Hepatic stellate cell (primary cell): ENCODE data around the gene TFCP2L1.

ENCODE experiments used
- DNase-seq: peaks from one replicate; pipeline ENCODE4 v3.0.0; 2011; ENCODE audit warnings: low spot score

Gene TFCP2L1

GRCh38 chr2:121196132-121196848, 88.7 kb downstream of the TFCP2L1 start:
- DNase-seq: no peak

- no peak for DNase-seq
These were observed 90.0 kb downstream of the TFCP2L1 start for GRCh38 chr2:121195036-121195435.

- no peak for DNase-seq
These were observed 90.4 kb downstream of the TFCP2L1 start for GRCh38 chr2:121194626-121195025.

- DNase-seq: no peak
These were observed 91.8 kb downstream of the TFCP2L1 start for GRCh38 chr2:121193185-121193584.

DNA sequence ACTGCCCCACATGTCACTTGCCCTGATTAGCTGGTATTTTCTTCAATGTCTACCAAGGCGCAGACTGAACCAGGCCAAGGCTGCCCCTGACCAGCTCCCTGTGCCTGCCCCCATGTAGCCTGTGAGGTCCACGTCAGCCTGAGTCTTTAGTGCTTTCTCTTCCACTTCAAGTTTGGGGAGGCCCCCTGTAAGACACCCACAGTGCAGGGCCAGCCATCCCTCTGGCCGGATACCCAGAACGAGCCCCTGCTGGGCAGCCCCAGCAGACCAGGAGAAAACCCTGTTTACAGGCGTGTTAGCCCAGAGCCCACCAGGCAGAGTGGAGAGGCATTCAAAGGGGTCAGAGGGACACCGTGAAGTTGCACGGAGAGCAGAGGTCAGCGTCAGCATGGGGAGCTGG, 92.4 kb downstream of the TFCP2L1 start:
- DNase-seq: no peak

DNA sequence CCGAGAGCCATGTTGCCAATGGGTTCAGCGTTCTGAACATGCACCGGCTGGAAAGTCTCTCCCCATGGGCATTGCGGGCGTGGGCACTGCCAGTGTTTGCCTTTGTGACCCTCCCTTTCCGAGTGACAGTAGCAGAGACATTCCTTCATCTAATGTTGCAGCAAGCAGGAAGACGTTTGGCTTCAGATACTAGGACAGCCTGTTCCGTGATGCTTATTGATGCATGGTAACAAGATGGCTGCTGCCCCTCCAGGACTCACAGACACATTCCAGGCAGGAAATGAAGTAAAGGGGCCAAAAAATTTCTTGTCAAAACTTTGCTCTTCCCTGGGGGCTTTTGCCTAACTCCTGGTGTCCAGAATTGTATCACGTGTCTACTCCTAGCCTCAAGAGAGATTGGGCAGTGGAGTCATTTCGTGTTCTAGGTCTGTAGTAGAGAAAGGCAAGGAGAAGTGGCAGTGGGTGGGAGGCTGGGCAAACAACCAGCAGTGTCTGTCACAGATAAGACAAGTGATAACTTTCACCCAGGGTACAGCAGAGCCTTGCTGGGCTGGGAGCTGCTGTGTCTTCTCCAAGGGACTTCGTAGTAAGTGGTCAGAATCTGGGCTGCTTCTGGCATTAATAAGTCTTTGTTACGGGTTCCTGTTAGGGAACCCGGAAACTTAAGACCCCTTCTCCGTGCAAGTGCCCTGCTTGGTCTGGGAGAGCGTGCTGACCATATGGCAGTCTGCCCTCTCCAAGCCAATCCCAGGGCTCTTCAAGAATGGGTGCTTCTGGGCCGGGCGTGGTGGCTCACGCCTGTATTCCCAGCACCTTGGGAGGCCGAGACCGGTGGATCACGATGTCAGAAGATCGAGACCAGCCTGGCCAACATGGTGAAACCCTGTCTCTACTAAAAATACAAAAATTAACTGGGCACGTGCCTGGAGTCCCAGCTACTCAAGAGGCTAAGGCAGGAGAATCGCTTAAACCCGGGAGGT, 93.5 kb downstream of the TFCP2L1 start:
- no peak for DNase-seq

GRCh38 chr2:121189661-121190381, 95.2 kb downstream of the TFCP2L1 start:
- DNase-seq: no peak

DNA sequence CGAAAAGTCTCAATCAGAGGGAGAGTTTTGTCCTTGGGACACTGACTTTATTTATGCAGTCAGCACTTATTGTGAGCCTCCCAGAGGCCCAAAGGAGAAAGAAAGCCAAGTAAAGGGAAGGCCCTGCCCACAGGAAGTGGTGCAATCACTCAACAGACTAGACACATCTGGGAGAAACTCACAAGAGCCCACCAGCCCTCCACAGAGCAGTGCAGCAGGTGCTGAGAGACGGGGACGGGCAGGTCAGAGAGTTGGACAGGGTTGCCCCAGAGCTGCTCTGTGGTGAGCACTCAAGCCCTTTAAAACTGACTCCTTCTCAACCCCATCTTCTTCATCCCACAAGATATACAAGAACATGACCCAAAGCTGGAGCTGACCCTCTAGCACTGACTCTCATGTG, 96.0 kb downstream of the TFCP2L1 start:
- DNase-seq: no peak

GRCh38 chr2:121187982-121188411, 97.0 kb downstream of the TFCP2L1 start:
- DNase-seq: no peak

- DNase-seq: no peak
These were observed 97.5 kb downstream of the TFCP2L1 start for GRCh38 chr2:121187351-121187981.

DNA sequence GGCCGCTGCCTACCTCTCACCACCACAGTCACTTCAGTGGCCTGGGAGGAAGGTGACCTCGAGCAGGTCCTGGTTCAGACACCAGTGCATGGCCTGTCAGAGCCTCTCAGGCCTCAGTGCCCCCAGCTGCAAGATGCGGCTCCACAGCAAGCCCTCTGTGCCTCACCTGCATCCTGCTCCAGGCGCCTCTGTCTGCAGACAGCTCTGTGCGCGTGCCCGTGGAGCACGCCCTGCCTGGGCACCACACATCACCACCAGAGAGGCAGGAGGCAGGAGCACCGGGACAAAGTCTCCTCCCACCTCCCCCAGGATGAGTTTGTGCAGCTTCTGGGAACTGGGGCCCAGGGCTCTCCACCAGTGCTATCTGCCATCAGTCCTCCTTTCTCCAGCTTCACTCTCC, 98.7 kb downstream of the TFCP2L1 start:
- no peak for DNase-seq

GRCh38 chr2:121185571-121186074, 99.4 kb downstream of the TFCP2L1 start:
- DNase-seq: no peak

DNA sequence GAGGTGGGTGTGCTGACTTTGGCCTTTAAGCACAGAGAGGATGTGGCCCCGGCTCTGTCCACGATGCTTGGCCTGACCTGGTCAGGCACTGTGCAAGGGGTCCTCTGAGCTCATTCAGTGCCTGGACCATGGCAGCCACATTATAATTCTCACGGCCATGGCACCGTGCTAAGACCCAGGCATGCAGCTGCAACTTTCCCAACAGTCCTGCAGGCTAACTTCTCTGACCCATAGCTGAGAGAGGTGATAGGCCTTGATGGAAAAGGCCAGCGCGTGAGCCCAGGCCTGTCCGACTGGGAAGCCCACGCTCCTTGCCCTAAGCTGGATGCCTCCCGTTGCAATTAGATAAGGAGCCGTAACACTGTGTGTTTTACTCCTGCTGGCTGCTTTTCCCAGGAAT, 99.9 kb downstream of the TFCP2L1 start:
- no peak for DNase-seq

DNA sequence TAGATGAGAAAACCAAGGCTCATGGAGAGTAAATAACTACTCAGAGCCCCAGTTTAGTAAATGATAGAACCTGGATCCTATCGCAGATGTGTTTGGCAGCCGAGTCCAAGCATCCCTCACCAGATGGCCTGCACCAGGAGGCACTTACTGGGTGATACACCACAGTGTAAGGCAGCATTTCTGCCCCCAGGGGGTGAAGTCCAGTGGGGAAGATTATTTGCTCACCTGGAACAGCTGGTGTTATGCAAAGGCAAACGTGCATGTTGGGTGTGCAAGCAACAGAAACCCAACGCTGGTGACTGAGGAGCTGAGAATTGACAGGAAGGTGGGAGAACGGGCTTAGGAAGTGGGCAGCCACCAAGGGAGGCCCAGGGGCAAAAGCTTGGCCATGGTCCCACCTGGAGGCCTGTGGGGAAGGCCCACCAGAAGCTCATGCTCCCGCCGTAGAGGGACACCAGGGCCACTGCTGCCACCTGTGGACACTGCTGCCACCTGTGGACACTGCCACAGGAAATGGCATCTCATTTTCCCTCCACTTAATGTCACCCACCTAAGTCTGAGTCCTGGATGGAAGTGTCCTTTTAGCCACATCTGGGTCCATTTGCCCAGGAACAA, 100.6 kb downstream of the TFCP2L1 start:
- DNase-seq: no peak

DNA sequence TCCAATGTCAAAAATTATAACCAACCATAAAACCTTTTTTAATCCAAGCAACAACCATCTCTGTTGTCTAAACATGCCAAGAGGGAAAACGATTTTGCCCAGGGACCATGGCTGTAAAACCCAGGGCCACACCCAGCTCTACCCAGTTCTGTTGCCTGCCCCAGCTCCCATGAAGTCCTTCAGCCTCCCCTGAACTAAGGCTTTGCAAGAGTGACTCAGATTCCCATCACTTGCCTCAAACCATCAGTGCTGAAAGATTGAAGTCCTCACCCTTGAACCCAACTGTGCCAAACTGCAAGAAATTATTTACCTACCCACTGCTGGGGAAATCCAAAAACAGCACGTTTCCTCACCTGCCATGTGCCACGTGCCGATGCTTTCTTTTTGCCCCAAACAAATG, 102.5 kb downstream of the TFCP2L1 start:
- DNase-seq: no peak

GRCh38 chr2:121179467-121179866, 105.5 kb downstream of the TFCP2L1 start:
- DNase-seq: no peak

DNA sequence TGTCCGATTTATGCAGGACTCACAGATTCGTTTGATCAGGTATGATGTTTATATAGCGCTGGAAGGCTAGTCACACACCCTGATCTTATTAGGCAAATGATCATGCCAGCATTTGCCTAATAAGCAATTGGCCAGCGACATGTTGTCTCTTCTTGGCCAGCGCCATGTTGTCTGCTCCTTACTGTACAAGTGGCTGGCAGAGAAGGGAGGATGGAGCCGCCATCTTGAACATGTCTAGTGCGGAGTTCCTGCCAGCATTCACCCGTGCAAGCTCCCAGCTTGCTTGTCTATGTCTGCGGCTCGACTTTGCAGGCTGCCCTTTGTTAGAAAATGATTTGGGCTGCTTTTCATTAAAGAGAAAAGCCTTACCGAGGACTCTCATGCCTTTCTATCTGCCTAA, 106.3 kb downstream of the TFCP2L1 start:
- no peak for DNase-seq

GRCh38 chr2:121177896-121178295, 107.1 kb downstream of the TFCP2L1 start:
- DNase-seq: no peak

DNA sequence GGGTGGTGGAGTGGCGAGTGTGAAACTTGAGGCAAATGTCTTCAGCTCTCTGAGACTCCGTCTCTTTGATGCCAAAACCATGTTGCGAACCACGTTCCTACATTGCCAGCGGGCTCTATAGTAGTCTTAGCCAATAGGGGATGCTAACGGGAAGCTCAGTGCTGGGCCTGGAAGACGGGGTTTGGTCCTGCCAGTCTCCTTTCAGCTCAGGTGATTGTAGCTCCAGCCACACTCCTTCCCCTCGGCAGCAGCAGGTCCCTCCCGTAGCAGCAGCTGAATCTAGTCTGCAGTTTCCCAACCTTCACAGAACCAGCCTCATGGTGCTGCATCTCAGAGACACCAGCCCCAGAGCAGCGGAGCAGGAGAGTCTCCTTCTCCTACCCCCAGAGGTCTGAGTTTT, 109.7 kb downstream of the TFCP2L1 start:
- no peak for DNase-seq

DNA sequence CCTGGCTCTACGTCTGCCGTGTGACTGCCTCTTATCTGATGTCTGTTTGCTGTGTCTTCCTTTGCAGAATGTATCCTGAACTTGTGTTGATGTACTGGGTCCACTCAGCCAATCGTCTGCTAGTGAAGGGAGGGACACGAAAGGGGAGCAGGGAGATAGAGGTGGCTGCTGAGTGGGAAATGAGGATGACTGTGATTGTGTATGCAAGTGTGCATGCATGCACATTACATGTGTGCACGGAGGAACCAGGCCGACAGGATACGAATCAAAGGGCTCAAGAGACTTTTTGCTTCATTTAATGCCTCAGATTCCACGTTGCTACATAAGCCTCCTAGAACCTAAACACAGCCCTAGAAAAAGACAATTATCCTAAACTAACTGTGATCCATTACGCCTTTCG, 111.2 kb downstream of the TFCP2L1 start:
- no peak for DNase-seq

GRCh38 chr2:121173112-121173511, 111.9 kb downstream of the TFCP2L1 start:
- DNase-seq: no peak
